Common myeloid progenitor, CD34-positive (primary cell): ENCODE results near the gene MPST.

ENCODE experiments used
- CTCF ChIA-PET: fragments of 350-600 bp; sonication (Branson Sonifier 250); formaldehyde crosslinking; loops from one replicate; lab custom pipeline; 2021; ENCODE audit warnings: antibody characterized with exemption; lab: Charles Lee
- POLR2A ChIA-PET: fragments of 350-600 bp; sonication (Branson Sonifier 250); formaldehyde crosslinking; loops from one replicate; lab custom pipeline; 2021; ENCODE audit warnings: antibody characterized with exemption; lab: Charles Lee
- DNase-seq, 3 donors: peaks; one replicate each; pipeline versions ENCODE4 v3.0.0 to v3.0.0-alpha.2; 2013
- H3K27ac ChIP-seq, 2 experiments: 1 replicate in 1 of 2; 2 replicates in 1 of 2; pipeline ENCODE4 v1.7.0; 2013; ENCODE audit warnings: inconsistent platforms in 2 of 2, low read length in 2 of 2, mild to moderate bottlenecking in 2 of 2, low read depth in 1 of 2, moderate library complexity in 1 of 2; ENCODE audit not compliant: severe bottlenecking in 2 of 2, insufficient read depth in 1 of 2, poor library complexity in 1 of 2
- H3K27me3 ChIP-seq, 5 experiments: replicated peaks in 2 of 5; 1 replicate in 3 of 5; 2 replicates in 2 of 5; pipeline versions ENCODE4 v1.6.1 to v1.7.0; 2013; ENCODE audit warnings: low read length in 4 of 5, mild to moderate bottlenecking in 2 of 5, moderate library complexity in 2 of 5, inconsistent platforms in 1 of 5; ENCODE audit not compliant: insufficient read depth in 5 of 5, control insufficient read depth in 4 of 5
- H3K36me3 ChIP-seq, 4 experiments: 1 replicate in 2 of 4; 2 replicates in 2 of 4; pipeline versions ENCODE4 v1.6.1 to v1.7.0; 2013; ENCODE audit warnings: low read length in 3 of 4, control low read depth in 1 of 4, mild to moderate bottlenecking in 1 of 4; ENCODE audit not compliant: control insufficient read depth in 4 of 4, insufficient read depth in 4 of 4
- H3K4me1 ChIP-seq, 4 experiments: 1 replicate in 3 of 4; 2 replicates in 1 of 4; pipeline versions ENCODE4 v1.6.1 to v1.7.1; 2013; ENCODE audit warnings: low read length in 3 of 4, mild to moderate bottlenecking in 3 of 4, control low read depth in 1 of 4, inconsistent platforms in 1 of 4, moderate library complexity in 1 of 4; ENCODE audit not compliant: control insufficient read depth in 4 of 4, insufficient read depth in 4 of 4; ENCODE audit errors: control extremely low read depth in 1 of 4
- H3K4me3 ChIP-seq, 7 experiments: 1 replicate in 4 of 7; 2 replicates in 3 of 7; pipeline versions ENCODE4 v1.5.1 to v1.7.0; 2013; ENCODE audit warnings: mild to moderate bottlenecking in 7 of 7, low read length in 6 of 7, moderate library complexity in 6 of 7, inconsistent platforms in 2 of 7, low read depth in 2 of 7, control low read depth in 1 of 7; ENCODE audit not compliant: insufficient read depth in 4 of 7, control insufficient read depth in 1 of 7; ENCODE audit errors: extremely low read depth in 1 of 7
- H3K9me3 ChIP-seq, 5 experiments: 1 replicate in 4 of 5; 2 replicates in 1 of 5; pipeline versions ENCODE4 v1.6.1 to v1.7.1; 2013; ENCODE audit warnings: low read length in 4 of 5, mild to moderate bottlenecking in 2 of 5, inconsistent platforms in 1 of 5, low read depth in 1 of 5, moderate library complexity in 1 of 5; ENCODE audit not compliant: control insufficient read depth in 4 of 5, insufficient read depth in 2 of 5; ENCODE audit errors: control extremely low read depth in 1 of 5
- WGBS: methylation state at CpG from one replicate; pipeline ENCODE4 v1.1.5; 2013; ENCODE audit not compliant: insufficient coverage; 5-methylcytosine and 5-hydroxymethylcytosine counted together

MPST gene

GRCh38 chr22:37010174-37010573 is 9.4 kb upstream of the MPST start:
- CTCF ChIA-PET: interaction anchor here (1.0 to 1.1 kb wide), 2 partner anchors 31 to 33 kb away, joined by 4 read pairs; no protein-coding TSS in a partner anchor
- no peak overlapping the region for H3K27ac ChIP-seq

GRCh38 chr22:37010976-37011375 is 8.6 kb upstream of the MPST start:
- ChIA-PET CTCF (interaction anchor here (1.1 to 1.4 kb wide), 2 partner anchors 20 to 28 kb away, joined by 3 read pairs; no protein-coding TSS in a partner anchor), POLR2A (no interaction called here)
- Histone ChIP-seq H3K36me3 (no peaks in the 10 kb centered on the region), H3K27ac (no peak overlapping the region), H3K9me3 (no peaks in the 10 kb centered on the region), H3K27me3 (peaks cover 0 to 24% (median 7%) of the 10 kb centered on the region in 5 experiments), H3K4me1 (peaks cover 6 to 22% (median 19%) of the 10 kb centered on the region in 4 experiments), H3K4me3 (no peak overlapping the region)
- 96% methylated on average over 20 of the region's 20 CpGs for WGBS
- DNase-seq: no peak

More at GRCh38 chr22:37010174-37010573, 9.4 kb upstream of the MPST start:
- no peak overlapping the region for H3K4me3 ChIP-seq
- no peak for DNase-seq
- H3K9me3 ChIP-seq: peaks cover 0 to 5% (median 0%) of the 10 kb centered on the region in 5 experiments
- peaks cover 6 to 22% (median 19%) of the 10 kb centered on the region in 4 experiments for H3K4me1 ChIP-seq
- POLR2A ChIA-PET: no interaction called here
- peaks cover 0 to 31% (median 7%) of the 10 kb centered on the region in 5 experiments for H3K27me3 ChIP-seq
- 92% methylated on average over 4 of the region's 4 CpGs for WGBS
- no peaks in the 10 kb centered on the region for H3K36me3 ChIP-seq

DNA sequence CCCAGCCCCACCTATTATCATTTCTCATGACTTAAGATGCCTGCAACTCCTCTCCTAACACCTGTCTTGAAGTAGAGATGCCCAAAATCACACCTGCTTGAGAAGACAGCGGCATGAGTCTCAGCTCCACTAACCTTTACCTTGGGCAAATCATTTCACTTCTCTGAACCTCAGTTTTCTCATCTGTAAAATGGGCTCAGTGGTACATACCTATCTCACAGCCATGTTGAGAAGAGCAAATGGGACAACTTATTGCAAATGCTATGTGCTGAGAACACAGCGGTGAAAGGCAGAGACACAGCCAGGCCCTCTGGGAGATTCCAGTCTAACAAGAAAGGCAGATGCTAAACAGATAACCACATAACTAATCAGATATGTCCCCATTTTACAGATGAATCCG is 8.1 kb upstream of the MPST start:
- 100% methylated on average over 3 of the region's 3 CpGs for WGBS
- DNase-seq: no peak
- Histone ChIP-seq H3K27me3 (peaks cover 0 to 20% (median 7%) of the 10 kb centered on the region in 5 experiments), H3K4me1 (peaks cover 6 to 22% (median 19%) of the 10 kb centered on the region in 4 experiments), H3K4me3 (no peak overlapping the region), H3K36me3 (peaks cover 0 to 4% (median 0%) of the 10 kb centered on the region in 4 experiments), H3K27ac (no peak overlapping the region), H3K9me3 (no peaks in the 10 kb centered on the region)
- POLR2A ChIA-PET: no interaction called here
- CTCF ChIA-PET: interaction anchor here (1.1 to 1.4 kb wide), 2 partner anchors 19 to 29 kb away, joined by 3 read pairs; no protein-coding TSS in a partner anchor

- Histone ChIP-seq H3K27ac (no peak overlapping the region), H3K27me3 (peaks cover 0 to 13% (median 5%) of the 10 kb centered on the region in 5 experiments), H3K9me3 (no peaks in the 10 kb centered on the region), H3K4me1 (peaks cover 4 to 19% (median 17%) of the 10 kb centered on the region in 4 experiments), H3K4me3 (no peak overlapping the region), H3K36me3 (peaks cover 0 to 8% (median 0%) of the 10 kb centered on the region in 4 experiments)
- DNase-seq: no peak
- 97% methylated on average over 7 of the region's 9 CpGs for WGBS
- ChIA-PET POLR2A (no interaction called here), CTCF (interaction anchor here (0.7 kb wide), 1 partner anchor 33 kb away, joined by 3 read pairs; no protein-coding TSS in a partner anchor)
Observed at GRCh38 chr22:37012262-37012904, 7.2 kb upstream of the MPST start.

- H3K27ac ChIP-seq: no peak overlapping the region
- peaks cover 0 to 14% (median 0%) of the 10 kb centered on the region in 4 experiments for H3K36me3 ChIP-seq
- H3K9me3 ChIP-seq: no peaks in the 10 kb centered on the region
- 92% methylated on average over 3 of the region's 10 CpGs for WGBS
- ChIA-PET CTCF (interaction anchor here (0.7 to 1.4 kb wide), 3 partner anchors 29 to 32 kb away, joined by 3 read pairs; no protein-coding TSS in a partner anchor), POLR2A (no interaction called here)
- DNase-seq: no peak
- H3K4me3 ChIP-seq: no peak overlapping the region
- H3K27me3 ChIP-seq: peaks cover 0 to 12% (median 3%) of the 10 kb centered on the region in 5 experiments
- H3K4me1 ChIP-seq: peaks cover 3 to 15% (median 13%) of the 10 kb centered on the region in 4 experiments
Observed at GRCh38 chr22:37012956-37013355, 6.6 kb upstream of the MPST start.

GRCh38 chr22:37014415-37014806 is 5.1 kb upstream of the MPST start:
- Histone ChIP-seq H3K4me3 (no peak overlapping the region), H3K4me1 (peaks cover 0 to 16% (median 7%) of the 10 kb centered on the region in 4 experiments), H3K27ac (no peak overlapping the region), H3K27me3 (peaks cover 0 to 16% (median 3%) of the 10 kb centered on the region in 5 experiments), H3K36me3 (peaks cover 0 to 15% (median 0%) of the 10 kb centered on the region in 4 experiments), H3K9me3 (no peaks in the 10 kb centered on the region)
- WGBS: 100% methylated on average over 4 of the region's 4 CpGs
- no peak for DNase-seq
- ChIA-PET POLR2A (interaction anchor here (0.7 kb wide), 1 partner anchor 22 kb away, joined by 5 read pairs; no protein-coding TSS in a partner anchor), CTCF (interaction anchor here (1.4 kb wide), 1 partner anchor 30 kb away, joined by 3 read pairs; no protein-coding TSS in a partner anchor)
